Measurements from ENCODE around the gene TAB3.

Gene TAB3

DNA sequence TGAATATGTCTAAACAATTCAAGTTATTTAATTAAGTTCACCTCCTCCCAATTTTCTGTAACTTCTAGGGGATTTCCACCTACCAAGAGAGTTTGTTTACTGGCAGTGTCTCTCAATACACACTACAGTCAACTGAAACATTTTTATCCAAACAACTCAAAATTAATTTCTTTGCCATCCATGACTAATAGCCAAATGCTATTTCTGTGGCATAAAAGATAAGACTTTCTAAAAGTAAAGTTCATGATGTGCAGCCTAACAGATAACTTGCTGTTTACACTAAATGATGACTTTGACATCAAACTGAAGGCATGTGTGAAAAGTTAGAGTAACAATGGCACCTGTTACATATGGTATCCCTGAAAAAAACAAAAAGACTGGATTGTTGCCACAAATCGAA lies 7.3 kb downstream of the TAB3 start:
- DNase-seq = no peak

GRCh38 chrX:30881390-30881789 lies 7.7 kb downstream of the TAB3 start:
- no peak for DNase-seq

GRCh38 chrX:30880058-30880457 lies 9.0 kb downstream of the TAB3 start:
- no peak for DNase-seq

DNA sequence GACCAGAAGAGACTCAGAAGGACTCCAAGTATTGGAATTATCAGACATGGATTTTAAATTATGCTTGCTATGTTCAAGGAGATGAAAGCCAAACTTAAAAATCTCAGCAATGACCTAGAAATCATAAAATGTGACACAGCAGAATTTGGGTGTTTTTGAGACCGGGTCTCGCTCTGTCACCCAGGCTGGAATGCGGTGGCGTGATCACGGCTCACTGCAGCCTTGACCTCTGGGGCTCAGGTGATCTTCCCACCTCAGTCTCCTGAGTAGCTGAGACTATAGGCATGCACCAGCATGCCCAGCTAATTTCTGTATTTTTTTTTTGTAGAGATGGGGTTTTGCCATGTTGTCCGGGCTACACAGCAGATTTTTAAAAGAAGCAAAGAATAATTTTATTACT lies 12.7 kb downstream of the TAB3 start:
- DNase-seq = no peak

- DNase-seq = no peak
Observed at GRCh38 chrX:30875957-30876356, 13.1 kb downstream of the TAB3 start.

- no peak for DNase-seq
Observed at GRCh38 chrX:30874851-30875250, 14.2 kb downstream of the TAB3 start.

DNA sequence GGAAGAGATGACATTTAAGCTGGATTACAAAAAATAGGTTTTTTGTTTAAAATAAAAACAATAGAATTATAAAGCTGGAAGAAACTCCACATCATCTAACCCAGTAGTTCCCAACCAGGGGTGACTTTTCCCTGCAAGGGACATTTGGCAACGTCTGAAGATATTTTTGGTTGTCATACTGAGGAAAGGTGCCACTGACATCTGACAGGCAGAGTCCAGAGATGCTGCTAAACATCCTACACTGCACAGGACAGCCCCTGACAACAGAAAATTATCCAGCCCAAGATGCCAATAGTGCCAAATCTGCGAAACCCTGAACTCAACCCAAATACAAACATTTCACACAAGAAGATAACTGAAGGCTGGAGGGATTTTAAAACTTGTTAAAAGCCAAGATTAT lies 18.5 kb downstream of the TAB3 start:
- no peak for DNase-seq

GRCh38 chrX:30865612-30866011 lies 23.4 kb downstream of the TAB3 start:
- no peak for DNase-seq

DNA sequence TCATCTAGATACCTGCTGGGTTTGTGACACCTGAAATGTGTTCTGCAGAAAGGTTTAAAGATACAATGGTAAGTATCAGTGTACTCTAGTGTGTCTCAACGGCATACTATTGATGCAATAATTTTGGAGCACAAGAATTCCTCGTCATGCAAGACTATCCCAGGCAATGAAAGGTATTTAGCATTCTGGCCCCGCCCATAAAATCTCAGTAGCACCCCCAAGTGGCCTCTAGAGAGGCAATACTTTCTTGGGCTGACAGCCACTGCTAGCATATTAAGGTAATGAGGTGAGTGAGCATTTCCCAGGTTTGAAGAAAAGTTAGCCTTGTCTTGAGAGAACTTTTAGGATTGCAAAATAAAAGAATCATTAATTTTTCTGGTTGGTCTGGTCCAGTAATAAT lies 24.0 kb downstream of the TAB3 start:
- DNase-seq = no peak

DNA sequence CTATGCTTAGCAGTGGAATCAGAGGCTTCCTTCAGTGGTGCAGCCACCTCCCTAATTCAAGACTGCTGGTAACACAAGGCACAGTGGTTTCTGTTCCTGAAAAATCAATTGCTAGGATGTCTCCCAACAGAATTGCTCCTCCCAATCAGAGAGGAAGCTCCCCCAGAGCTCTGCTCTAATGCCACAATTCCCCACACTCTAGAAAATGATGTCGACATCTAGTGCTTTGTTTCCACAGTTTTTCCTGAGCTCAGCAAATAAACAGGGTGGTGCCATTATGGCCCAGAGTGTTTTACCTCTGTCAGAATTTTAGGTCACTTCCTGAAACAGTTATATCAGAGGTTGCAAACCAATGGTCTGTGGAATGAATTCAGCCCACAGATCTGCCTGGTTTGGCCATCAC lies 24.7 kb downstream of the TAB3 start:
- DNase-seq = no peak

DNA sequence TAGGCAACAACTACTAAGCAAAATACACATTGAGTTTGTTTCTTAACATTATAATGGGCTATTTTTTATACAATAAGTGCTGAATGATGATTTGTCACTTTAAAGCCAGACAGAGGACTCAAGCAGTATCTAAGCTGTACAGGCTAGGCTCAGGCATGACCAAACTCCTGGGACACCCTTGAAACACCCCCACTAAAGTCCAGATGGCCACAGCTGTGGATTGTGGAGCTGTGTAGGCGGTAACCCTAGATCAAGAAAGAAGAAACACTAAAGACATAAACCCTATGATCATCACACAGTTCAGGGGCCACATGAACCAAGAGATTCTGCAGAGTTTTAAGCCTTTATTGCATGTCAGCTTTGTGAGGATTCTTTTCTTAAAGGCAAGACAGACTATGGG lies 25.1 kb downstream of the TAB3 start:
- no peak for DNase-seq

GRCh38 chrX:30858098-30858497 lies 31.0 kb downstream of the TAB3 start:
- no peak for DNase-seq

- DNase-seq = no peak
Observed at GRCh38 chrX:30851449-30851848, 37.6 kb downstream of the TAB3 start.

- DNase-seq = no peak
Observed at GRCh38 chrX:30835373-30835772, 53.7 kb downstream of the TAB3 start.

DNA sequence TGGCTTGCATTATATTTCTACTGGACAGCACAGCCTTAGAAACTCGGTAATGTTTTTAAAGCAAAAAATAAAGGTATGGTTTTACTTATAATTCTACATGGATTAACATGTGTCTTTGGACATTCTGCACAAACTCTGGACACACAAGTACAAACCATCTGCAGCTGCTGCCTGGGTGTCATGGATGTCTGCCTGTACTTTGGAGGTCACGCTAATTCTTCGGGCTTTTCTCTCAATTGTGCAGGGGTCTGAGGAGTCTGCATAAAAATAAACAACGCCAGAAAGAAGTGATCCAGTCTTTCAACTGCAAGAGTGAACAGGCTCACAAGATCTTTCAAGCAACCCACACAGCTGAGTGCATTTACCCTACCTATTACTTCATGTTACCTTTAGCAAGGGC lies 55.2 kb downstream of the TAB3 start:
- DNase-seq = no peak

DNA sequence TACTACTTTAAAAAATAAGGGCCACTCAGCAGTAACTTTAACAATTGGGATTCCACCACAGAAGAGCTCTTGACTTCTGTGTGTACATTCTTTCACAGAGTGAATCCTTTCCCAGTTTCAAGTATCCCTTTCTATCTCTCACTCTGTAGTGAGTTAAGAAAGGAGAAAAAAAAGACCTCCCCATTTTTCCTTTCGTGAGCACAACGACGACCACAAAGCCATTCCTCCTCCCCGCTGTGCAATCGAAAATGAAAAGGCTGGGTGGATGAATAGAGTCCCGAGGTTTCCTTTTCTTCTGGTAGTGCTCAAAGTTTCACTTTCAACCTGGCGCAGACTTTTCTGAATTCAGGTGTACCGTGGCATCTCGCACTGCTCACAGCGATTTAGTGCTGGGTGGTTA lies 58.0 kb downstream of the TAB3 start:
- DNase-seq = peak; percentile 43

GRCh38 chrX:30830326-30830943 lies 58.6 kb downstream of the TAB3 start:
- DNase-seq = no peak

GRCh38 chrX:30824275-30824674 lies 64.8 kb downstream of the TAB3 start:
- DNase-seq = no peak

- DNase-seq = no peak
Observed at GRCh38 chrX:30822764-30823163, 66.3 kb downstream of the TAB3 start.

DNA sequence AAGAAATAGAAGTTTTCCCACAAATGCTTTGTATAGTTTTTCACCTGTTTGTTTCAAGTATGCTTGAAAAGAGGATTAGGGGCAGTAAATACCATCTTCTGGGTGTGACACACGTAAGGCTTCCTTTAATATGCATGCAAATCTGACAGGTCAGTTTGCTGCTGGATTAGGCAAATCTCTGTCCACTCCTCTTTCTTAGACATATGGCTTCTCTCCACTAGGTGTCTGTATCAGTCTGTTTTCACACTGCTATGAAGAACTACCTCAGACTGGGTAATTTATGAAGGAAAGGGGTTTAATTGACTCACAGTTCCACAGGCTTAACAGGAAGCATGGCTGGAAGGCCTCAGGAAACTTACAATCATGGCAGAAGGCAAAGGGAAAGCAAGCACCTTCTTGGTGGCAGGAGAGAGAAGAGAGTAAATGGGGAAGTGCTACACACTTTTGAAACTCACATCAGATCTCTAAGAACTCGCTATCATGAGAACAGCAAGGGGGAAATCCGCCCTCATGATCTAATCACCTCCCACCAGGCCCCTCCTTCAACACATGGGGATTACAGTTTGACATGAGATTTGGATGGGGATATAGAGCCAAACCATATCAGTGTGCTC lies 66.9 kb downstream of the TAB3 start:
- no peak for DNase-seq

DNA sequence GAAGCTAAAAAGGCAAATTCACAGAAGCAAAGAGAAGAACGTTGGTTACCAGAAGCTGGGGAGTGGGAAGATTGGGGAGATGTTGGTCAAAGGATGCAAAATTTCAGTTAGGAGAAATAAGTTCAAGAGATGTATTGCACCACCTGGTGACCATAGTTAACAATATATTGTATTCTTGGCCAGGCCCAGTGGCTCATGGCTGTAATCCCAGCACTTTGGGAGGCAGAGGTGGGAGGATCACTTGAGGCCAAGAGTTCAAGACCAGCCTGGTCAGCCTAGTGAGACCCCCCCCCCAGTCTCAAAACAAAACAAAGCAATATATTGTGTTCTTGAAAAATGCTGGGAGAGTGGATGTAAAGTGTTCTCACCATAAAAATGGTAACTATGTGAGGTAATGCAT lies 67.9 kb downstream of the TAB3 start:
- DNase-seq = no peak

DNA sequence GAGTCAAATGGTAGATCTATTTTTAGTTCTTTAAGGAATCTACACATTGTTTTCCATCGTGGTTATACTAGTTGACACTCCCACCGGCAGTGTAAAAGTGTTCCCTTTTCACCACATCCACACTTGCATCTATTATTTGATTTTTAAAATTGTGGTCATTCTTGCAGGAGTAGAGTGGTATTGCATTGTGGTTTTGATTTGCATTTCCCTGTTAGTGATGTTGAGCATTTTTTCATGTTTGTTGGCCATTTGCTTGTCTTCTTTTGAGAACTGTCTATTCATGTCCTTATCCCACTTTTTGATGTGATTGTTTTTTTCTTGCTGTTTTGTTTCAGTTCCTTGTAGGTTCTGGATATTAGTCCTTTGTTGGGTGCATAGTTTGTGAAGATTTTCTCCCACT lies 70.0 kb downstream of the TAB3 start:
- no peak for DNase-seq

DNA sequence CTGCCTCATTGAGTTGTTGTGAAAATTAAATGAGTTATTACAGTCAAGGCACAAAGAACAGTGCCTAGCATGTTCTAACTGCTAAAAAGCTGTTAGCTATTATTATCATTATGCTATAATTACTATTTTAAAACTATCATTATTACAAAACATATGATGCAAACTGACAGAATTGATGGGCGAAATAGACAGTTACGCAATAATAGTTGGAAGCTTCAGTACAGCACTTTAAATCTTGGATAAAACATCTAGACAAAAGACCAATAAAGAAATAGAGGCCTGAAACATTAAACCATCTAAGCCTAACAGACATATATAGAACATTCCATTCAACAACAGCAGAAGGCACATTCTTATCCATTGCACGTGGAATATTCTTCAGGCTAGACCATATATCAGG lies 73.0 kb downstream of the TAB3 start:
- no peak for DNase-seq

GRCh38 chrX:30814978-30815377 lies 74.1 kb downstream of the TAB3 start:
- no peak for DNase-seq

- DNase-seq = no peak
Observed at GRCh38 chrX:30812326-30812725, 76.7 kb downstream of the TAB3 start.
